SIG-M5 treated with dmso at 0.1 percent for 504 hours (cell line): ENCODE data around the gene HLA-B.
"Not testable (repeated sequence)": the region's sequence is repeated elsewhere in the genome, so short reads cannot be mapped to it uniquely, and the experiment has no call there.

Experiments
- DNase-seq: peaks from one replicate; lab custom pipeline; 2025; ENCODE audit not compliant: unreplicated experiment; lab: John Stamatoyannopoulos, UW

Gene HLA-B

DNA sequence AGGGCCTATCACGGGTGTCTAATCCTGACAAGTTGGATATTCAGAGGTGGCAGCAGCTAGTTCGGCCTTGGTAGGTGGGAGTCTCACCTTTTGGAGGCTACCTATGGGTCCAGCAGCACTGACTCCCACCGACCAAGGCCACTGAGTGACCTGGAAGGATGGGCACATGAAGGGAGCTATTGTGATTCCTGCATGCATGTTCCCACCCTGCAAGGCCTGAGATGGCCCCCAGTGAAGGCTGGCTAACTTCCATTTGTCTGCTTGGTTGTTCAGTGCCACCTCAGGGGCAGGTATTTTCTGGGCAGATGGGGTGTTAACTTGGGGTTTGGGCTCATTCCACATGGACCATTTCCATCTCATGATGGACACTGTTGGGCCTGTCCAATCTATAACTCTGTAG is 28.1 kb upstream of the HLA-B start:
- no peak for DNase-seq

GRCh38 chr6:31383149-31383548 is 26.2 kb upstream of the HLA-B start:
- no peak for DNase-seq

DNA sequence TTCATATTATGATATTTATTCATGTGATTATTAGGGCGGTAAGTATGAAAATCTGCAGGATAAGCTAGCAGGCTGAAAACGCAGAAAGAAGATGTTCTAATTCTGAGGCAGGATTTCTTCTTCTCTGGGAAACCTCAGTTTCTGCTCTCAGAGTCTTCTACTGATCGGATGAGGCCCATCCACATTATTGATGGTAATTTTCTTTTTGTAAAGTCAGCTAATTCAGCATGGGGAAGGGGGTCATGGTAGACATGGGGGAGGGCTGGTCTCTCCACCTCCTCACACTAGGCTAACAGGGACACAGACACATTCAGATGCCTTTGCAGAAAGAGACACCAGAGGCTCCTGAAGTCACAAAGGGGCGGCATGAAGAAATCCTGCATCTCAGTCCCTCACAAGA is 24.7 kb upstream of the HLA-B start:
- no peak for DNase-seq

DNA sequence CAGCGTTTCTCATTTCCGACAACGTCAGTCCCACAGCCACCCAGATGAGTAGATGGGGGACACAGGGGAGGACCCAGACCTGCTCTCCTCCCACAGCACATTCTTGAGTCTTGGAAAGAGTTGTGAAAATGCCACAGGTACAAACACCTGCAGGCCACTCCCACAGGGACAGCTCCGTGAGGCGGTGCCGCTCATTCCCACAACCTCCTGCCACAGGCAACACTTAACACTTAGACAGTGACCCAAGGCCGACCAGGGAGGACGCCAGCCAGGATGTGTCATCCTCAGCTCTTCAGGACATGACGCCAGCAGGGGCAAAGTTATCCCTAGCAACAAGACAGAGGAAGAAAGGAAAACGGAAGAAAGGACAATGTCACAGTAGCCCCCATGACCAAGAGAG is 22.9 kb upstream of the HLA-B start:
- no peak for DNase-seq

DNA sequence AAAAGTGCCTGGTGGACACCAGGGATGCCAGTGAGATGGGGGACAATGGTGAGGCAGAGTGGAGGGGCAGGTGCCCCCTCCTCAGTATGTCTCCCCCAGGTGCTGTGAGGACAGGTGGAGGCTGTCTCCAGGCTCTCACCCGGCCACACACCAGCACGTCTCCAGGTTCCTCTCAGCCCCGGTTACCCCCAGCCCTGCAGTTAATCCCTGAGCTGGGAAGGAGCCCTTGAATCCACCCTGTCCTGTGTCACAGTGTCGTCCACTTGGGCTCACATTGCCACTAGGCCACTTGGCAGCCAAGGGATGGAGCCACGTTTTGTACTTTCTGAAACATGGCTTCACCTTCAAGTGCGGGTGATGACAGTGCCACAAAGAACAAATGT is 21.7 kb upstream of the HLA-B start:
- no peak for DNase-seq

- no peak for DNase-seq
These were observed 21.2 kb upstream of the HLA-B start for GRCh38 chr6:31378062-31378720.

DNA sequence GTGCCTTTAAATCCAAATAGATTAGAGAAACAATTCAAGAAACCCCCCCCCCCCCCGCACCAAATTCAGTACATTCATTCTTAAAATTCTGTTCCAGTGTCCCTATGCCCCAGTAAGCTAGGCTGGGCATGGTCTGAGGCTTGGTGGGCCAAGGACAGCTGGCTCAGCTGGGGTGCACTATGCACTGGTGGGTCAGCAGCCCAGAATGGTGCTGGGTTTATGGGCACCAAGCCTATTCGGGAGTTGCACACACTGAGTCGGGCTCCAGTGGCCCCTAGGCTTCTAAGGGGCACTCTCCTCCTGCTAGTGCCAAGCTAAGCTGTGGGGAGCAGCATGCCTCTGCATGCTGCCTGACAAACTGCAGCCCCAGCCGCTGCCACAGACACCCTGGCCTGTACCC is 20.1 kb upstream of the HLA-B start:
- no peak for DNase-seq

GRCh38 chr6:31375699-31376098 is 18.7 kb upstream of the HLA-B start:
- no peak for DNase-seq

GRCh38 chr6:31374118-31374517 is 17.1 kb upstream of the HLA-B start:
- not testable (repeated sequence) for DNase-seq

- DNase-seq: no peak
These were observed 11.5 kb upstream of the HLA-B start for GRCh38 chr6:31368461-31368860.

- peak; percentile 68 for DNase-seq
These were observed 9.9 kb upstream of the HLA-B start for GRCh38 chr6:31366693-31367470.

DNA sequence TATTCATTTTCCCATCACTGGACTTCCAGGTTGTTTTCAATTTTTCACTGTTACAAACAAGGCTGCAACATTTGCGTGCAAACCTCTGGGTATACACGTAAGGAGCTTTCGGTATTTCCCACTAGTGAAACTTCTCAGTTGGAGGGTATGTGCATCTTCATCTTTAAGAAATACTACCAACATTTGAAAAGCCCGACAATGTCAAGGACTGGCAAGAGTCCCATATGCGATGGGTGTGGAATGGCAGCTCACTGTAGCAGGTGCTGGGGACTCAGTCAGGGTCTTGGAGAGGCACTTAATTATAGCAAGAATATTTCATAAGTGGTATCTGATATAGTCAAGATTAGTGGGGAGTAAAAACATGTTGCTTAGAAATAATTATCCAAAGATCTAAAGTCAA is 8.9 kb upstream of the HLA-B start:
- no peak for DNase-seq

DNA sequence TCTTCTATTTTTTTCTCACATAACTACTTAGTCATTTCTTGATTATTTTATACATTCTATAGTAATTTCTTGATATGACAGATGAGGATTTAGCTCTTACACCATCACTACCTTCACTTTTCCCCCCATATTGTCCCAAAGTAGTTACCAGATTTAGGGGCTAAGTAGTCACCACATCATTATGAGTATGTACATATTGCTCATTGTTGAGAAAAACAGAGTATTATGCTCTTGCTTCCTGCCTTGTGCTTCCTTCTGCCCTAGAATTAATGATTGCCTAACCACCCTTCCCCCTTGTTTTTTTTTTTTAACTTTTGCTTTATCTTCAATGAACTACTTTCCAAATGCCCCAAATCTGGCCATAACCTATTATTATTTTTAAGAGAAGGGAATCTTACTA is 6.8 kb upstream of the HLA-B start:
- peak; percentile 27 for DNase-seq

- DNase-seq: no peak
These were observed 5.8 kb upstream of the HLA-B start for GRCh38 chr6:31362751-31363150.

DNA sequence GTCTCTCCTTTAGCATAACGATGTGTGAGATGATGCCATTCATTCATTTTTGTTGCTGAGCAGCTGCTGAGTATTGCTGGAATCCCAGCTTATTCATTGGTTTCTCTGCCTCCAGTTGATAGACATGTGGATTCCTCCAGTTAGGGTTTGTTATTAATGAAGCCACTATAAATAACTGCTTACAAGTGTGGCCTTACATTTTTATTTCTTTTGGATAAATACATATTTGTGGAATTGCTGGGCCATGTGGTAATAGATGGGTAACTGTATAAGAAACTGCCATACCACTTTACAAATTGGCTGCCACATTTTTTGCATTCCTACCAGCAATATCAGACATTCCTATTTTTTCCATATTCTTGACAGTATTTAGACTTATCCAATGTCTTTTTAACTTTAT is 2.6 kb upstream of the HLA-B start:
- no peak for DNase-seq

DNA sequence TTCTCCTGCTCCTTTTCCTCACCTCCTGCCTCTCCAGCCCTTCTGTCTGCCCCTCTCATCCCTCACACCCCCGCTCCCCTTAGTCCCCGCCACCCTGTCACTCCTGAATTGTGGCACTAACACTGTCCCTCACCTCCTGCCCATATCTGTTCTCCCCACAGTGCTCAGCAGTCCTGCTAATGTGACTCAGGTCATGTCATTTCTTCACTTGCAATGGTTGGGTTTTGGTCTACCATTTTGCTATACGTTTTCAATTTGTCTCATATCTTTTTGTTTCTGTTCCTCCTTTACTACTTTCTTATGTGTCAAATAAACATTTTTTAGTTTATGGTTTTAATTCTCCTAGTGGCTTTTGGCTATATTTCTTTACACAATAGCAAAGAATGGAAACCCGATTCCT is 1.3 kb upstream of the HLA-B start:
- DNase-seq: no peak

DNA sequence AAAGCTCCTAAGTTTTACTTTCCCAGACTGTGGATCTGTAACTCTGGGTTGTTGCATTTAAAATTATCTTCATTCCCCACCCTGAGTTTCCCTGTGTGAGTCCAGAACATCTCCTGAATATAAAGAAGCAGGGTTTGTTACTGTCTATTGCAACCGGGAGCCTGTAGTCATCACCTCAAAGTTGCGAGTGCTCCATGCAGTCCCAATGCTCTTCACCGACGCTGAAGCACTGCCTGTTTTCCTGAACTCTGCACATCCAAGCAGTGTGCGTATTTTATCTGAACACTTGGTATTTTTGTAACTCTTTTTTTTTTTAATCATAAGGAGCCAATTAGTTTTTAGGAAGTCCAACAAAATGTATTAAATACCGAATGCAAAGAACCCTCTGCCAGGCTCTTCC is 907 bp upstream of the HLA-B start:
- no peak for DNase-seq

- no peak for DNase-seq
These were observed 598 bp downstream of the HLA-B start for GRCh38 chr6:31356216-31356945.

GRCh38 chr6:31355583-31355948 is 1.4 kb downstream of the HLA-B start:
- no peak for DNase-seq

GRCh38 chr6:31354864-31355582 is 2.0 kb downstream of the HLA-B start:
- DNase-seq: no peak

- DNase-seq: no peak
These were observed 2.7 kb downstream of the HLA-B start for GRCh38 chr6:31354158-31354863.
